ENCODE data around the gene PPP1R13L. TPM values are rescaled to one million over a fixed set of nuclear protein-coding genes. Genes with fewer than 3 reads are reported as not detected.

Gene PPP1R13L
- total and polyA plus RNA-seq, 2 of the 8 experiments (the other 6 are each of a cell fraction or from before 2014, with no cell fraction given), result 9.1 to 15.3 TPM

GRCh38 chr19:45423589-45424190 lies 18.8 kb upstream of the PPP1R13L start, which contains the start of gene ERCC1 (continued):
- TF ChIP-seq HDAC2 (IDR thresholded peaks at IDR 0.05; ENCODE audit: borderline replicate concordance in 1 of 2, low read depth in 2 of 2, low read length in 2 of 2) (0 out of 4 replicates have a peak, but pooled peaks of 1 of the 2 experiments have one; percentile 59), ATF2 (IDR thresholded peaks at IDR 0.05; ENCODE audit: low read length) (peak; percentile 7; the same call in 1 of the 2 replicates), BACH1 (IDR thresholded peaks at IDR 0.05; ENCODE audit: low read length) (no peak; the same call in 1 of the 2 replicates), ZNF274 (IDR thresholded peaks at IDR 0.05; ENCODE audit: borderline replicate concordance, extremely low read depth, low read length) (no peak), TBP (IDR thresholded peaks at IDR 0.05; ENCODE audit: low read depth, low read length) (peak; percentile 91), E2F6 (IDR thresholded peaks at IDR 0.05) (peak; percentile 79), PHF8 (conservative IDR thresholded peaks at IDR 0.05; ENCODE audit: low read depth, low read length) (peak; percentile 93), CHD2 (IDR thresholded peaks at IDR 0.05; ENCODE audit: low read length) (peak; percentile 73), GABPA (IDR thresholded peaks at IDR 0.05; ENCODE audit: borderline replicate concordance, insufficient read depth, low read length) (peak; percentile 81; the same call in 1 of the 2 replicates), CBX5 (IDR thresholded peaks at IDR 0.05; ENCODE audit: low read depth, low read length) (no peak), RNF2 (IDR thresholded peaks at IDR 0.05; ENCODE audit: borderline replicate concordance, low read depth, low read length, missing control alignments, poor library complexity, severe bottlenecking) (no peak), SP1 (IDR thresholded peaks at IDR 0.05; ENCODE audit: low read depth, low read length) (peak; percentile 84)
- TF ChIP-seq, protein P1, sequence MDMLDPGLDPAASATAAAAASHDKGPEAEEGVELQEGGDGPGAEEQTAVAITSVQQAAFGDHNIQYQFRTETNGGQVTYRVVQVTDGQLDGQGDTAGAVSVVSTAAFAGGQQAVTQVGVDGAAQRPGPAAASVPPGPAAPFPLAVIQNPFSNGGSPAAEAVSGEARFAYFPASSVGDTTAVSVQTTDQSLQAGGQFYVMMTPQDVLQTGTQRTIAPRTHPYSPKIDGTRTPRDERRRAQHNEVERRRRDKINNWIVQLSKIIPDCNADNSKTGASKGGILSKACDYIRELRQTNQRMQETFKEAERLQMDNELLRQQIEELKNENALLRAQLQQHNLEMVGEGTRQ (IDR thresholded peaks at IDR 0.05; ENCODE audit: low read length), result no peak
